Endothelial cell (in vitro differentiated cells): ENCODE results near the gene FXYD4. TPM values are rescaled to one million over a fixed set of nuclear protein-coding genes. Genes with fewer than 3 reads are reported as not detected.

Experiments
- DNase-seq: peaks from one replicate; pipeline ENCODE4 v3.0.0; 2021; ENCODE audit warnings: low spot score
- H3K27ac Mint-ChIP-seq: one replicate; pipeline ENCODE4 v1.8.0; 2021; ENCODE audit warnings: mixed read lengths, inconsistent platforms; ENCODE audit not compliant: unreplicated experiment
- H3K27me3 Mint-ChIP-seq: one replicate; pipeline ENCODE4 v1.8.0; 2021; ENCODE audit warnings: mild to moderate bottlenecking, moderate library complexity, mixed read lengths, inconsistent platforms; ENCODE audit not compliant: unreplicated experiment
- H3K36me3 Mint-ChIP-seq: one replicate; pipeline ENCODE4 v1.8.0; 2021; ENCODE audit warnings: mild to moderate bottlenecking, low read depth, mixed read lengths, inconsistent platforms; ENCODE audit not compliant: unreplicated experiment
- H3K4me1 Mint-ChIP-seq: one replicate; pipeline ENCODE4 v1.8.0; 2021; ENCODE audit warnings: mild to moderate bottlenecking, mixed read lengths, inconsistent platforms; ENCODE audit not compliant: unreplicated experiment
- H3K4me3 Mint-ChIP-seq: one replicate; pipeline ENCODE4 v1.8.0; 2021; ENCODE audit warnings: mild to moderate bottlenecking, mixed read lengths, inconsistent platforms; ENCODE audit not compliant: unreplicated experiment
- H3K9me3 Mint-ChIP-seq: one replicate; pipeline ENCODE4 v1.8.0; 2021; ENCODE audit warnings: mixed read lengths, inconsistent platforms; ENCODE audit not compliant: unreplicated experiment
- total RNA-seq: library from RNA; stranded (reverse); fragmentation: NEBNext Ultra II Directional; extraction: Animal tissue kit (Norgen Biotek cat#: 25700); gene quantifications from one replicate; pipeline ENCODE4 v1.2.1, GENCODE V29; 2021; ENCODE audit not compliant: unreplicated experiment
- TF ChIP-seq, protein P1 (sequence below): fragments of 200-600 bp; sonication (generic); IDR thresholded peaks from one replicate; pipeline ENCODE4 v1.5.0; 2021; ENCODE audit warnings: antibody characterized with exemption; ENCODE audit not compliant: unreplicated experiment

FXYD4 gene
- total RNA-seq, 1 donor from 2014 or later: not detected

DNA sequence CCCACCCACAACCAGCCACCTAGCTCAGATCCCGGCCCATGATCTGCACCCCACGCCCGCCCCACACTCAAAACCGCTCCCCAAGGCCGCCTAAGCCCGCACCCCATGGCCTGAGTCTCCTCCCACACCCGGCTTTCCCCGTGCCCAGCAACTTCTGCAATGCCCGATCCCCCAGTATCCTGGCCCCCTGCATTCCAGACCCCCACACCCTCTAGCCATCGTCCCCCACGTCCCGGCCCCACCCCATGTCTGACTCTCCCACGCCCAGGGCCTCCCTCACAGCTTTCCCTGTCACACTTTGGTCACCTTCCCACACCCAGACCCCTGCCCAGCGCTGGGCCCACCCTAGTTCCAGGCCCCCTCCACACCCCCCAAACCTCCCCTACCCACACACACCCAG is 20.1 kb upstream of the FXYD4 start:
- H3K27ac Mint-ChIP-seq: no peak overlapping the region
- H3K4me1 Mint-ChIP-seq: no peaks in the 10 kb centered on the region
- H3K27me3 Mint-ChIP-seq: peaks cover 3% of the 10 kb centered on the region
- H3K36me3 Mint-ChIP-seq: no peaks in the 10 kb centered on the region
- H3K4me3 Mint-ChIP-seq: no peak overlapping the region
- H3K9me3 Mint-ChIP-seq: no peaks in the 10 kb centered on the region
- DNase-seq: no peak
- TF ChIP-seq, protein P1, sequence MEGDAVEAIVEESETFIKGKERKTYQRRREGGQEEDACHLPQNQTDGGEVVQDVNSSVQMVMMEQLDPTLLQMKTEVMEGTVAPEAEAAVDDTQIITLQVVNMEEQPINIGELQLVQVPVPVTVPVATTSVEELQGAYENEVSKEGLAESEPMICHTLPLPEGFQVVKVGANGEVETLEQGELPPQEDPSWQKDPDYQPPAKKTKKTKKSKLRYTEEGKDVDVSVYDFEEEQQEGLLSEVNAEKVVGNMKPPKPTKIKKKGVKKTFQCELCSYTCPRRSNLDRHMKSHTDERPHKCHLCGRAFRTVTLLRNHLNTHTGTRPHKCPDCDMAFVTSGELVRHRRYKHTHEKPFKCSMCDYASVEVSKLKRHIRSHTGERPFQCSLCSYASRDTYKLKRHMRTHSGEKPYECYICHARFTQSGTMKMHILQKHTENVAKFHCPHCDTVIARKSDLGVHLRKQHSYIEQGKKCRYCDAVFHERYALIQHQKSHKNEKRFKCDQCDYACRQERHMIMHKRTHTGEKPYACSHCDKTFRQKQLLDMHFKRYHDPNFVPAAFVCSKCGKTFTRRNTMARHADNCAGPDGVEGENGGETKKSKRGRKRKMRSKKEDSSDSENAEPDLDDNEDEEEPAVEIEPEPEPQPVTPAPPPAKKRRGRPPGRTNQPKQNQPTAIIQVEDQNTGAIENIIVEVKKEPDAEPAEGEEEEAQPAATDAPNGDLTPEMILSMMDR: no peak

DNA sequence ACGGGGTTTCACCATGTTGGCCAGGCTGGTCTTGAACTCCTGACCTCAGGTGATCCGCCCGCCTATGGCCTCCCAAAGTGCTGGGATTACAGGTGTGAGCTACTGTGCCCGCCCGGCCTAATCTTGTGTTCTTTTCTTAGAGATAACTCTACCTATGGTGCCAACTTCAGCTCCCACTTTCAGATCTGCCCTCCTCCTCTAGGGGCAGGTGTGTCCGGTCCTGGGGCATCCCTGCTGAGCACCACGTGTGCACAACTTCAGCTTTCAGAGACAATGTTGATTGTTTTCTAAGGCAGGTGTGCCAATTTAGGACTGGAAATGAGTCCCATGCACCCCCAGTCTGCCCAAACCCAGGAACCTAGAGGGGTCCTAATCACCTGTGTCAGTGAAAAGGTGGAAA is 18.5 kb upstream of the FXYD4 start:
- no peak for DNase-seq
- no peaks in the 10 kb centered on the region for H3K4me1 Mint-ChIP-seq
- H3K4me3 Mint-ChIP-seq: no peak overlapping the region
- no peaks in the 10 kb centered on the region for H3K9me3 Mint-ChIP-seq
- peaks cover 3% of the 10 kb centered on the region for H3K27me3 Mint-ChIP-seq
- H3K36me3 Mint-ChIP-seq: no peaks in the 10 kb centered on the region
- TF ChIP-seq, protein P1: no peak
- no peak overlapping the region for H3K27ac Mint-ChIP-seq

DNA sequence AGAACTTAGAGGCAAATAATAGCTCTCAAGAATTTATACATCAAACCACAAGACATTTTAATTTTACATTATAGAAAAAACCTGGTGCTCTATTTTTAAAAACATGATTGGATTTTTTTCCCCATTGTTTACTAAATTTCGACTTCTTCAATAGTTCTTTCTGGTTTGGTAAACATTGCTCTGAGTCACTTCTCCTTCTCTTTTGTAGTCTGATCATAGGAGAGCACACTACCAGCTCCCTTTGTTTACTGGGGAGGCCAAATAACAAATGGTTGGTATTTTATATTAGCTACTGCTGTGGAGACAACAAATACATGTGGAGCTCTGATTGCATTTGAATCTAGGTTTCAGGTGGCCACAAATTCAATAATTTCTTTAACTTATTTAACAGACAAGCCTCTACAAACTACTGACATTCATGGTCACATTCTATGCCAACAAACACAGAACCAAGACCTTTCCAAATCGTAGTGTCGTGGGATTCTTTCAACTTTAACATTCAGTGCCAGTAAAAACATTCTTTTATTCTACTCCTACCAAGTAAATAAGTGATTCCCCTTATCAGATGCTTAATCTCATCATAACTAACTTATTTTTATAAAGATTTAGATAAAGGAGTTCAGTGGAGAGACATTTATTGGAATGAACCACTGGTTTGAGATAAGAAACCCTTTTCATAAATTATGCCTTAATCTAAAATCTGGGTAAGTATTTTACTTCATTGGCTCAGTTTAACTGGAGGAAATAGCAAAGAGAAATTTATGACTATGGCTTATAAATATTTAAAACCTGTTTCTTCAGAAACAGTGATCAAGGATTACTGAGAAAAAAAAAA is 17.7 kb upstream of the FXYD4 start:
- Mint-ChIP-seq H3K27me3 (peaks cover 1% of the 10 kb centered on the region), H3K36me3 (no peaks in the 10 kb centered on the region), H3K4me3 (no peak overlapping the region), H3K27ac (no peak overlapping the region), H3K9me3 (no peaks in the 10 kb centered on the region), H3K4me1 (no peaks in the 10 kb centered on the region)
- DNase-seq: no peak
- TF ChIP-seq, protein P1: no peak

DNA sequence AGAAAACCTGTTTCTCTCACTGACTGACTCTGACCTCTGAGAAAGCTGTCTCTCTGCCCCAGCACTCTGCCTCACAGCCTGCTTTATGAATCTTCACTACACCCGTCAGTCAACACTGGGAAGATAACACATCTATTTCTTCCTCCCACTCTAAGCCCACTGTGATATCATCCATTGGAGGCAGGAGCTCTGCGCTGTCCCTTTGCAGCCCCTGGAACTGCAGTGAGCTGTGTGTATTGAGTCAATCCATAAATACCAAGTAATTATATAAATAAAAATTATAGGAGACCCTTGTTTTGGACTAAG is 17.2 kb upstream of the FXYD4 start:
- H3K27me3 Mint-ChIP-seq: no peaks in the 10 kb centered on the region
- H3K9me3 Mint-ChIP-seq: no peaks in the 10 kb centered on the region
- H3K27ac Mint-ChIP-seq: no peak overlapping the region
- no peak overlapping the region for H3K4me3 Mint-ChIP-seq
- TF ChIP-seq, protein P1: no peak
- no peaks in the 10 kb centered on the region for H3K4me1 Mint-ChIP-seq
- H3K36me3 Mint-ChIP-seq: no peaks in the 10 kb centered on the region
- DNase-seq: no peak

DNA sequence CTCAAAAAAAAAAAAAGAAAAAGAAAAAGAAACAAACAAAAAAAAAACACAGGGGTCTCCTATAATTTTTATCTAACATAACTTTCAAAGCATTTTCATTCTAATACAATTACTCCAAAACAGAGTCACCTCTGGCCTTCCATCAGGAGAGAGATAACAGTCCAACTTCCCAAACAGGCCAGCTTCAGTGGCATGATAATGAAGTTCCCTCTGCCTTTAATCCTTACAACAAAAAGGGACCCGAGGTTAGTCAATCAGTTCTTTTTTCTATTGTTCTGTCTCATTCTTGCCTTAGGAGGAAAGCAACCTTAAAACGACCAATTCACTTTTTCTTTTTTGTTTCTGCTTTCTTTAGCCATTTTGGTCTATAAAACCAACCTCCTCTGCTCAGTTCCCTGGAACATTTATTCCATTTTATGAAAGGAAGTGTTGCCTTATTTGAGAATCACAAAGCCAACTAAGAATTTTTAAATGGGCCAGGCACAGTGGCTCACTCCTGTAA is 16.5 kb upstream of the FXYD4 start:
- Mint-ChIP-seq H3K27me3 (no peaks in the 10 kb centered on the region), H3K36me3 (no peaks in the 10 kb centered on the region), H3K4me1 (no peaks in the 10 kb centered on the region), H3K9me3 (no peaks in the 10 kb centered on the region), H3K27ac (no peak overlapping the region), H3K4me3 (no peak overlapping the region)
- TF ChIP-seq, protein P1: no peak
- DNase-seq: no peak
